Tibial nerve (tissue), 4 donors: ENCODE measurements around the gene KRT72. TPM values are rescaled to one million over a fixed set of nuclear protein-coding genes. Genes with fewer than 3 reads are reported as not detected.

Experiments
- DNase-seq, 2 donors: peaks; one replicate each; pipeline ENCODE4 v3.0.0-alpha.2; 2019; ENCODE audit warnings: low spot score in 2 of 2
- H3K27ac ChIP-seq, 4 donors: fragments of 200-600 bp; sonication (generic) in 3 of 4; one replicate each; pipeline ENCODE4 v1.5.1; 2017 to 2019; ENCODE audit warnings: mild to moderate bottlenecking in 1 of 4
- H3K27me3 ChIP-seq, 2 donors: fragments of 200-600 bp; sonication (generic) in 1 of 2; one replicate each; pipeline versions ENCODE4 v1.5.1 to v1.6.0; 2017 to 2019
- H3K36me3 ChIP-seq, 3 donors: fragments of 200-600 bp; sonication (generic); one replicate each; pipeline ENCODE4 v1.5.1; 2018 to 2019
- H3K4me1 ChIP-seq, 4 donors: fragments of 200-600 bp; sonication (generic) in 3 of 4; one replicate each; pipeline ENCODE4 v1.5.1; 2017 to 2019
- H3K4me3 ChIP-seq, 4 donors: fragments of 200-600 bp; sonication (generic) in 3 of 4; one replicate each; pipeline ENCODE4 v1.5.1; 2017 to 2019; ENCODE audit warnings: mild to moderate bottlenecking in 1 of 4, moderate library complexity in 1 of 4
- H3K9me3 ChIP-seq, 4 donors: fragments of 200-600 bp; sonication (generic) in 3 of 4; one replicate each; pipeline ENCODE4 v1.5.1; 2017 to 2019
- EP300 ChIP-seq, 2 donors: sonication (generic); formaldehyde crosslinking; IDR thresholded peaks; one replicate each; pipeline ENCODE4 v1.6.1; 2017; ENCODE audit warnings: antibody characterized with exemption in 2 of 2, mild to moderate bottlenecking in 1 of 2
- POLR2A ChIP-seq, 2 donors: fragments of 450-650 bp; IDR thresholded peaks; one replicate each; pipeline ENCODE4 v1.6.1; 2017; ENCODE audit warnings: antibody characterized with exemption in 2 of 2, mild to moderate bottlenecking in 2 of 2, moderate library complexity in 2 of 2
- whole genome bisulfite sequencing, 2 donors: methylation state at CpG; one replicate each; pipeline ENCODE4 v1.1.5; 2018; 5-methylcytosine and 5-hydroxymethylcytosine counted together
- total RNA-seq, 4 donors: library from RNA; depleted of rRNA; stranded (reverse); fragments of >200 nt; gene quantifications; one replicate each; pipeline ENCODE4 v1.1.0, GENCODE V29; 2016
- TF ChIP-seq, protein P1 (sequence below), 5 experiments: fragments of 200-600 bp in 3 of 5; fragments of 450-650 bp in 2 of 5; sonication (generic) in 3 of 5; IDR thresholded peaks; one replicate each; pipeline ENCODE4 v1.5.1; 2016 to 2019; ENCODE audit warnings: antibody characterized with exemption in 5 of 5, mild to moderate bottlenecking in 3 of 5, moderate library complexity in 2 of 5

KRT72 gene
- total RNA-seq, 4 donors from 2014 or later = not detected

DNA sequence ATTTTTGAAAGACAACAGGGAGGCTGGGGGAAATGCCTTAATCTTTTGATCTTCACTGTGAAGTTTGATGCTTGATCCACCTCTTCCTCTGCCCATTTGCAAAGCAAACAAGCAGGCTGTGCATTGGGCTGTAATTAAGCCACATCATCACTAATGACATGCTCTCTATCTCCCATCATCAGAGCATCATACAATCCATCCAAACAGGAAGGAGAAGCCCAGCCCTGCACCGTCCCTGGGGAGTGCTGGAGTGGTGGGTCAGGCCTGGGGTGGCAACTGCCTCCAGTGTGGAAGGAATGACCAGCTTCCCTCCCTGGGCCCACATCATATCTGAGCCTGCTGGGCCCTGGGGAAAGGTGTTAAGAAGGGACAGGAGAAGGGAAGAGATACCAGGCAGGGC is 20.8 kb downstream of the KRT72 start:
- Histone ChIP-seq H3K4me1 (no peaks in the 10 kb centered on the region), H3K36me3 (no peaks in the 10 kb centered on the region), H3K9me3 (no peaks in the 10 kb centered on the region), H3K27me3 (no peaks in the 10 kb centered on the region), H3K27ac (no peak overlapping the region), H3K4me3 (no peak overlapping the region)
- TF ChIP-seq POLR2A (IDR thresholded peaks at IDR 0.05) = no peak
- TF ChIP-seq, protein P1, sequence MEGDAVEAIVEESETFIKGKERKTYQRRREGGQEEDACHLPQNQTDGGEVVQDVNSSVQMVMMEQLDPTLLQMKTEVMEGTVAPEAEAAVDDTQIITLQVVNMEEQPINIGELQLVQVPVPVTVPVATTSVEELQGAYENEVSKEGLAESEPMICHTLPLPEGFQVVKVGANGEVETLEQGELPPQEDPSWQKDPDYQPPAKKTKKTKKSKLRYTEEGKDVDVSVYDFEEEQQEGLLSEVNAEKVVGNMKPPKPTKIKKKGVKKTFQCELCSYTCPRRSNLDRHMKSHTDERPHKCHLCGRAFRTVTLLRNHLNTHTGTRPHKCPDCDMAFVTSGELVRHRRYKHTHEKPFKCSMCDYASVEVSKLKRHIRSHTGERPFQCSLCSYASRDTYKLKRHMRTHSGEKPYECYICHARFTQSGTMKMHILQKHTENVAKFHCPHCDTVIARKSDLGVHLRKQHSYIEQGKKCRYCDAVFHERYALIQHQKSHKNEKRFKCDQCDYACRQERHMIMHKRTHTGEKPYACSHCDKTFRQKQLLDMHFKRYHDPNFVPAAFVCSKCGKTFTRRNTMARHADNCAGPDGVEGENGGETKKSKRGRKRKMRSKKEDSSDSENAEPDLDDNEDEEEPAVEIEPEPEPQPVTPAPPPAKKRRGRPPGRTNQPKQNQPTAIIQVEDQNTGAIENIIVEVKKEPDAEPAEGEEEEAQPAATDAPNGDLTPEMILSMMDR (IDR thresholded peaks at IDR 0.05) = no peak
- TF ChIP-seq EP300 (IDR thresholded peaks at IDR 0.05) = no peak
- 38 to 83% methylated on average over 1 of the region's 1 CpG for WGBS, 2 donors
- DNase-seq = no peak

DNA sequence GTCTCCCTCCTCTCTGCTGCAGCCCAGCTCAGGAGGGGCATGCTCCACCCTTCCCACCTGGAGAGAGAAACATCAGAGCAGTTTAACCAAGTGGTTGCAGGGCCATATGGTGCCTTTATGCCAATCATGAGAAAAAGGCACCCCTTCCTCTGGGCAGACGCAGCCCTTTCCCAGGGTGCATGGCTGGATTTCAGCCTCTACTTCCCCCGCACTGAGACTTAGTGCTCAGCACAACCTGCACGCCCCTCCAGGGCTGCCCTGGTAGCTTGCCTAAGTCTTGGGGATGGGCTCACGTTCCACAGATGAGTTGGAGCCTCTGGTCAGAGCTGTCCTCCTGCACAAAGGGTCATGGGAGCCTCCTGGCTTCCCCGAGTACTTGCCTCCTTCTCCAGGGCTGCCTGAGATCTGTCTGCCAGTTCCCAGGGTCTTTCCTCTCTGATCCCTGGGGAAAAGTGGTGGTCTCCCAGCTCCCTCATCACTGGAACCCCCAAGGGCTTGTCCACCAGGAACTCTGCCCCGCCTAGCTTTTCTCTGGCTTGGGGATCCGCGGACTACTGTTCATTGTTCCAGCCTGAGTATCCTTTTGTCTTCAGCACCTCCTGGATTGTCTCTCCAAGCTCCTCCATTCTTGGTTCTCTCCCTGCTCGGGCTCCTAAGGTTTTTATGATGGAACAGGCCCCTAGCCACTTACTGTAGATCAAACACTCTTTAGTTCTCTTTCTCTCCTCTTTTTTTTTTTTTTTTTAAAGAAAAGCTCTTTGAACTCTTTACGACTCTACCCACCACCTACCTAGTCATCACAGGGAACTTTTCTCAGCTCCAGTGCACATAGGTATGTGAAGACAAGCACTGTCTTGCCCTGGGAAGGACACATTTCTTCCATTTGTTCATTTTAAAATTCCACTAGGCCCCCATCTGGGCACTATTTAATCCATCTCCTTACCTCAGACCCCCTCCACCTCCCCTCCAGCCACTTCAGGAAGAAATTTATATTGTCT is 21.5 kb downstream of the KRT72 start:
- Histone ChIP-seq H3K4me3 (no peak overlapping the region), H3K36me3 (no peaks in the 10 kb centered on the region), H3K4me1 (no peaks in the 10 kb centered on the region), H3K9me3 (no peaks in the 10 kb centered on the region), H3K27me3 (no peaks in the 10 kb centered on the region), H3K27ac (no peak overlapping the region)
- no peak for DNase-seq
- WGBS, 2 donors = 55 to 66% methylated on average over 10 of the region's 10 CpGs
- TF ChIP-seq POLR2A (IDR thresholded peaks at IDR 0.05) (no peak), EP300 (IDR thresholded peaks at IDR 0.05) (no peak)
- TF ChIP-seq, protein P1 (IDR thresholded peaks at IDR 0.05) = no peak

DNA sequence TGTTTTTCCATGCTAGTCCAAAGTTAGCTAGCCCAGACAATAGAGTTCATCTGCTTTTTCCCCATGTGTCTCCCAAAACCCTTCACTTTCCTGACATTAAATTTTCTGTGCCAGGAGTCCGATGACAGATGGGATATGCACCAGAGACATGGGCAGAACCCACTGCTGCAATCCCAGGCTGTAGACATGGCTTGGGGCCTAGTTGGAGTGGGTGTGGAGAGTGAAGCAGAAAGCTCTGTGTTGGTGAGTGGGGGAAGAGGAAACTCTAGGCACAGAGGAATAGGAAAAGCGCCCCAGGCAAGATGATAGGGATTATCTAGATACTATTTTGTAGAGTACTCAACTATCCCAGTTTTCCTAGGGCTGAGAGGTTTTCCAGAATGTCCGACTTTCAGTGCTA is 22.8 kb downstream of the KRT72 start:
- H3K27ac ChIP-seq = no peak overlapping the region

DNA sequence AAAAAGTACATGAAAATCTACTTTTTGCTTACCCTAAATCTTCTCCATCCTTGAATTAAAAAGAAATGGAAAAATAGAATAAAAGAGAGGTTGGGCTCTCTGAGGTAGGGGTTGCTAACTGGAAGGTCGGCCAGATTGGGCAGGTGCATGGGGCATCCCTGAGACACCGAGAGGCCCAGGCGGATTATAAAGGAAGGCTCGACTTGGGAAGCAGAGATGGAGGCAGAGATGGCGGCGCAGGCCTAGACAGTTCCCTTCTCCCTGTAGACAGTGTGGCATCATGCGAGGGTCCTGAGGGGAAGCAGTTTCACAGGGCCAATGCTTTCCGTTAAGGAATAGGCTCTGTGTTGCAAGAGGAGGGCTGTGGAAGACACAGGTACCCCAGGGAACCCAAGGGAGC is 23.9 kb downstream of the KRT72 start:
- Histone ChIP-seq H3K36me3 (no peaks in the 10 kb centered on the region), H3K4me3 (no peak overlapping the region), H3K27me3 (no peaks in the 10 kb centered on the region), H3K27ac (no peak overlapping the region), H3K9me3 (no peaks in the 10 kb centered on the region), H3K4me1 (no peaks in the 10 kb centered on the region)
- no peak for DNase-seq
- WGBS, 2 donors = 91 to 94% methylated on average over 8 of the region's 8 CpGs
- TF ChIP-seq EP300 (IDR thresholded peaks at IDR 0.05) (no peak), POLR2A (IDR thresholded peaks at IDR 0.05) (no peak)
- TF ChIP-seq, protein P1 (IDR thresholded peaks at IDR 0.05) = no peak

More for the DNA sequence above, 22.8 kb downstream of the KRT72 start:
- Histone ChIP-seq H3K4me1 (no peaks in the 10 kb centered on the region), H3K36me3 (no peaks in the 10 kb centered on the region), H3K9me3 (no peaks in the 10 kb centered on the region), H3K4me3 (no peak overlapping the region), H3K27me3 (no peaks in the 10 kb centered on the region)
- no peak for DNase-seq
- TF ChIP-seq POLR2A (IDR thresholded peaks at IDR 0.05) (no peak), EP300 (IDR thresholded peaks at IDR 0.05) (no peak)
- TF ChIP-seq, protein P1 (IDR thresholded peaks at IDR 0.05) = no peak
- WGBS, 2 donors = 88 to 90% methylated on average over 3 of the region's 3 CpGs

DNA sequence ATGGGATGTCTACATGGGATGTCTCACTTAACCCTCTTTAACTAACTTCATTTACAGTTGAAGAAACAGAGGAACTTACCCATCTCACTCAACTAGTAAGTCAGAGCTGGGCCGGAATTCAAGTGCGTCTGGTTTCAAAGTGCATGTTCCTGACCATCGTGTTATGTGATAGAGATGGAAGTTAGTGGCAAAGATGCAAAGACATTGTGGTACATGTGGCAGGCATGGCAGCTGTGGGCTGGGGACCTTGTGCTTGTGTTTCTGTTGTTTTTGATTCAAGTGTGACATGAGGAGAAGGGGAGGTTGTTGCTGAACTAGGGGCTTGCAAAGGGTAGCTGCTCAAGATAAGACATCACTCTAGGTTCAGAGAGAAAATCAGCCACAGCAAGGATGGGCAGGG is 25.3 kb downstream of the KRT72 start:
- H3K9me3 ChIP-seq = no peaks in the 10 kb centered on the region
- no peak for DNase-seq
- no peaks in the 10 kb centered on the region for H3K27me3 ChIP-seq

More for the DNA sequence above, 25.3 kb downstream of the KRT72 start:
- TF ChIP-seq, protein P1 (IDR thresholded peaks at IDR 0.05) = no peak
- TF ChIP-seq POLR2A (IDR thresholded peaks at IDR 0.05) (no peak), EP300 (IDR thresholded peaks at IDR 0.05) (no peak)
- WGBS, 2 donors = 91 to 92% methylated on average over 3 of the region's 3 CpGs
- Histone ChIP-seq H3K4me3 (no peak overlapping the region), H3K36me3 (no peaks in the 10 kb centered on the region), H3K4me1 (no peaks in the 10 kb centered on the region), H3K27ac (no peak overlapping the region)
